Esophagus squamous epithelium (tissue), 4 donors: ENCODE results near the gene SLC5A11.

Source experiments
- CTCF ChIP-seq, 6 experiments: fragments of 450-650 bp in 4 of 6; fragments of 200-600 bp in 2 of 6; sonication (generic) in 2 of 6; IDR thresholded peaks; one replicate each; pipeline ENCODE4 v1.5.1; 2016 to 2019; ENCODE audit warnings: antibody characterized with exemption in 6 of 6, mild to moderate bottlenecking in 4 of 6, moderate library complexity in 4 of 6
- POLR2A ChIP-seq, 4 donors: fragments of 450-650 bp; IDR thresholded peaks; one replicate each; pipeline ENCODE4 v1.6.1; 2017; ENCODE audit warnings: antibody characterized with exemption in 4 of 4, mild to moderate bottlenecking in 4 of 4, moderate library complexity in 3 of 4

DNA sequence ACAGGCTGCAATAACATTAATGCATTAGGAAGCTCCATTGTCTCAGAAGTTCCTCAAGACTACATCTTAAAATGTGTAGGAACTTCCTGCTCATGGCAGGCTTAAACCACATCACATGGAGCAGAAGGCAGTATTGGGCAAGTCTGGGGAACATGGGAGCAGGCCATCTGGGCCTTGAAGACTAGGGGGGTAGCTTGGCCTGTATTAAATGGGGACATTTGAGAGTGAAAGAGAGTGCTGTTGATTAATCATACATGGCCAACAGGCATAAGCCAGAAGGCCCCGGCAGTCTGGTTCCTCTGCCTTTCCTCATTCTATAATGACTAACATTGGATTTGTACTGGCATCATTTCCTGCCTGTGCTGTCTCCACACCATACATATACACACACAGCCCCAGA, 25.2 kb upstream of the SLC5A11 start:
- TF ChIP-seq CTCF (IDR thresholded peaks at IDR 0.05) (no peak), POLR2A (IDR thresholded peaks at IDR 0.05) (no peak)
